GM23338 (cell line): ENCODE results near the gene SYTL1. TPM values are rescaled to one million over a fixed set of nuclear protein-coding genes. Genes with fewer than 3 reads are reported as not detected.

ENCODE experiments used
- ATAC-seq: fragments of 200-7000 bp; cut with Tn5 transposase; 3 replicates; pipeline ENCODE4 v1.9.1; 2020
- DNase-seq: peaks from one replicate; pipeline ENCODE4 v3.0.0-alpha.2; 2015; ENCODE audit warnings: low spot score
- H2AFZ ChIP-seq: fragments of 200-600 bp; sonication (generic); 2 replicates; pipeline ENCODE4 v1.8.0; 2016; ENCODE audit warnings: antibody characterized with exemption, mild to moderate bottlenecking, moderate library complexity
- H3F3A ChIP-seq: fragments of 200-600 bp; sonication (generic); replicated peaks from 2 replicates; pipeline ENCODE4 v1.8.0; 2017; ENCODE audit warnings: antibody characterized with exemption, mixed run types, low read depth
- H3K27ac ChIP-seq: fragments of 200-600 bp; sonication (generic); 2 replicates; pipeline ENCODE4 v1.6.1; 2016; ENCODE audit warnings: low read depth
- H3K27me3 ChIP-seq: fragments of 200-600 bp; sonication (generic); 2 replicates; pipeline ENCODE4 v1.8.0; 2016; ENCODE audit warnings: mild to moderate bottlenecking, mixed run types, moderate library complexity; ENCODE audit not compliant: insufficient read depth
- H3K36me3 ChIP-seq: fragments of 200-600 bp; sonication (generic); 2 replicates; pipeline ENCODE4 v1.8.0; 2016; ENCODE audit warnings: mild to moderate bottlenecking; ENCODE audit not compliant: insufficient read depth
- H3K4me1 ChIP-seq: fragments of 200-600 bp; sonication (generic); 2 replicates; pipeline ENCODE4 v1.8.0; 2016; ENCODE audit warnings: mild to moderate bottlenecking, moderate library complexity; ENCODE audit not compliant: insufficient read depth
- H3K4me2 ChIP-seq: fragments of 200-600 bp; sonication (generic); 2 replicates; pipeline ENCODE4 v1.7.1; 2017; ENCODE audit warnings: mixed run types
- H3K4me3 ChIP-seq: fragments of 200-600 bp; sonication (generic); 2 replicates; pipeline ENCODE4 v1.6.1; 2016; ENCODE audit warnings: mixed run types
- H3K79me2 ChIP-seq: fragments of 200-600 bp; sonication (generic); replicated peaks from 2 replicates; pipeline ENCODE4 v1.8.0; 2017; ENCODE audit warnings: mild to moderate bottlenecking; ENCODE audit not compliant: insufficient read depth
- H3K9me2 ChIP-seq: fragments of 200-600 bp; sonication (generic); 2 replicates; pipeline ENCODE4 v1.8.0; 2017; ENCODE audit not compliant: insufficient read depth
- H4K20me1 ChIP-seq: fragments of 200-600 bp; sonication (generic); replicated peaks from 2 replicates; pipeline ENCODE4 v1.8.0; 2017; ENCODE audit warnings: mild to moderate bottlenecking; ENCODE audit not compliant: insufficient read depth
- H3K27ac Mint-ChIP-seq: 2 replicates; pipeline ENCODE4 v1.8.0; 2020; ENCODE audit warnings: inconsistent platforms, mild to moderate bottlenecking, moderate library complexity, mixed read lengths
- H3K27me3 Mint-ChIP-seq: 3 replicates; pipeline ENCODE4 v1.8.0; 2022; ENCODE audit warnings: low read depth, mild to moderate bottlenecking, moderate library complexity, mixed read lengths, inconsistent platforms; ENCODE audit not compliant: insufficient read depth, poor library complexity
- H3K36me3 Mint-ChIP-seq: 3 replicates; pipeline ENCODE4 v1.8.0; 2021; ENCODE audit warnings: low read depth, mild to moderate bottlenecking, inconsistent platforms, moderate library complexity, mixed read lengths
- H3K4me1 Mint-ChIP-seq: 3 replicates; pipeline ENCODE4 v1.8.0; 2020; ENCODE audit warnings: mild to moderate bottlenecking, inconsistent platforms, mixed read lengths
- H3K4me3 Mint-ChIP-seq: 3 replicates; pipeline ENCODE4 v1.8.0; 2021; ENCODE audit warnings: moderate library complexity, mild to moderate bottlenecking, inconsistent platforms, mixed read lengths
- H3K9me3 Mint-ChIP-seq: 3 replicates; pipeline ENCODE4 v1.8.0; 2020; ENCODE audit warnings: moderate library complexity, mild to moderate bottlenecking, inconsistent platforms, mixed read lengths
- CTCF ChIP-seq, 2 experiments: fragments of 200-600 bp in 1 of 2; sonication (generic) in 1 of 2; conservative IDR thresholded peaks; 2 replicates each; pipeline versions ENCODE4 v1.5.1 to v1.6.1; 2016 to 2017; ENCODE audit warnings: antibody characterized with exemption in 2 of 2, low read depth in 2 of 2, mild to moderate bottlenecking in 2 of 2, moderate library complexity in 1 of 2
- ZNF462 ChIP-seq: fragments of 250-450 bp; sonication (Bioruptor Pico); IDR thresholded peaks from 2 replicates; pipeline ENCODE4 v1.5.0; 2020; ENCODE audit warnings: mild to moderate bottlenecking, moderate library complexity
- polyA plus RNA-seq: library from polyadenylated mRNA; unstranded; fragments of >200 nt; fragmentation: Nextera tagmentation; extraction: Ambion mirVana; gene quantifications from 2 replicates; pipeline ENCODE4 v1.2.1, GENCODE V29; 2016
- total RNA-seq: library from RNA; depleted of rRNA; stranded (reverse); fragments of >200 nt; shearing (Covaris generic); gene quantifications from 2 replicates; pipeline ENCODE4 v1.2.3, GENCODE V29; 2014

Gene SYTL1
- total and polyA plus RNA-seq, 2 experiments from 2014 or later = 4.9 to 12.3 TPM

- Histone ChIP-seq H3K27ac (peak overlapping the region; percentile 80; the same call in 1 of the 2 replicates), H3K79me2 (no peaks in the 10 kb centered on the region), H3K4me1 (peaks cover 16% of the 10 kb centered on the region), H3K4me2 (peak overlapping the region; percentile 99), H2AFZ (peak overlapping the region; percentile 100), H3K4me3 (peak overlapping the region; percentile 89), H3K9me2 (no peaks in the 10 kb centered on the region), H3K36me3 (no peaks in the 10 kb centered on the region), H3K27me3 (0 out of 2 replicates have a peak, but pooled peaks cover 2% of the 10 kb centered on the region), H3F3A (peaks cover 17% of the 10 kb centered on the region; the same call in 1 of the 2 replicates), H4K20me1 (no peaks in the 10 kb centered on the region)
- Mint-ChIP-seq H3K36me3 (no peaks in the 10 kb centered on the region), H3K27me3 (peaks cover 11% of the 10 kb centered on the region), H3K9me3 (no peaks in the 10 kb centered on the region), H3K4me3 (peak overlapping the region; percentile 82), H3K27ac (no peak overlapping the region), H3K4me1 (peaks cover 27% of the 10 kb centered on the region)
- DNase-seq (peak; percentile 32), ATAC-seq (peak; percentile 13)
- TF ChIP-seq ZNF462 (CRISPR knock-in tag) = no peak
- peak in 1 of 2 experiments; percentile 16; a peak in 1 of 4 replicates for TF ChIP-seq CTCF (conservative IDR thresholded peaks at IDR 0.05; ENCODE audit: low read depth in 2 of 2)
Measured at GRCh38 chr1:27367160-27367650, 25.4 kb downstream of the SYTL1 start.
